Endothelial cell of umbilical vein (primary cell): ENCODE results near the gene ACSM2A. TPM values are rescaled to one million over a fixed set of nuclear protein-coding genes. Genes with fewer than 3 reads are reported as not detected.
"Not testable (repeated sequence)": the region's sequence is repeated elsewhere in the genome, so short reads cannot be mapped to it uniquely, and the experiment has no call there.

Experiments used
- BruUV-seq: library from RNA; stranded (reverse); fragments of 400-500 nt; replicated peaks from 2 replicates; lab custom pipeline; 2021; lab: Mats Ljungman, UMichigan
- CTCF ChIA-PET: fragments of 300-600, 350-600 bp; sonication (Branson Sonifier 250); formaldehyde crosslinking; loops from one replicate; lab custom pipeline; 2021; ENCODE audit warnings: antibody characterized with exemption, inconsistent platforms; lab: Charles Lee
- POLR2A ChIA-PET: fragments of 300-600, 350-600 bp; sonication (Branson Sonifier 250); formaldehyde crosslinking; loops from one replicate; lab custom pipeline; 2021; ENCODE audit warnings: antibody characterized with exemption, inconsistent platforms; lab: Charles Lee
- DNase-seq: peaks from one replicate; pipeline ENCODE4 v3.0.0-alpha.2; 2011; ENCODE audit warnings: low read depth, low spot score
- FAIRE-seq: peaks from 2 replicates; lab custom pipeline; 2011; peaks lifted over from hg19 to GRCh38; lab: Jason Lieb, UNC
- H2AFZ ChIP-seq: 2 replicates; pipeline ENCODE4 v1.6.0; 2012; ENCODE audit warnings: low read depth, low read length, control low read depth, inconsistent platforms
- H3K27ac ChIP-seq: 2 replicates; pipeline ENCODE4 v1.5.1; 2011; ENCODE audit warnings: low read depth, mild to moderate bottlenecking, control low read depth, low read length, moderate library complexity; ENCODE audit not compliant: insufficient read depth
- H3K27me3 ChIP-seq, 2 experiments: 2 replicates each; pipeline versions ENCODE4 v1.6.0 to v1.6.1; 2011; ENCODE audit warnings: low read length in 2 of 2, mixed read lengths in 1 of 2; ENCODE audit not compliant: control insufficient read depth in 2 of 2, insufficient read depth in 2 of 2
- H3K36me3 ChIP-seq, 2 experiments: 2 replicates in 1 of 2; 3 replicates in 1 of 2; pipeline ENCODE4 v1.5.1; 2011; ENCODE audit warnings: low read length in 2 of 2, mild to moderate bottlenecking in 1 of 2, moderate library complexity in 1 of 2; ENCODE audit not compliant: control insufficient read depth in 2 of 2, insufficient read depth in 2 of 2; ENCODE audit errors: extremely low read depth in 1 of 2
- H3K4me1 ChIP-seq: 3 replicates; pipeline ENCODE4 v1.5.1; 2011; ENCODE audit warnings: mild to moderate bottlenecking, low read length; ENCODE audit not compliant: control insufficient read depth, insufficient read depth; ENCODE audit errors: extremely low read depth
- H3K4me2 ChIP-seq: 2 replicates; pipeline ENCODE4 v1.6.1; 2011; ENCODE audit warnings: low read length, control low read depth, mixed read lengths; ENCODE audit not compliant: insufficient read depth
- H3K4me3 ChIP-seq, 3 experiments: fragments of 200-600 bp in 1 of 3; sonication (generic), shearing (Covaris generic) in 1 of 3; replicated peaks in 1 of 3; 2 replicates each; pipeline ENCODE4 v1.5.1; 2011 to 2016; ENCODE audit warnings: control low read depth in 3 of 3, low read length in 3 of 3, mild to moderate bottlenecking in 2 of 3, inconsistent platforms in 1 of 3, low read depth in 1 of 3, moderate library complexity in 1 of 3; ENCODE audit not compliant: insufficient read depth in 1 of 3
- H3K79me2 ChIP-seq: 2 replicates; pipeline ENCODE4 v1.6.0; 2012; ENCODE audit warnings: low read length, inconsistent platforms; ENCODE audit not compliant: control insufficient read depth, insufficient read depth
- H3K9ac ChIP-seq: replicated peaks from 2 replicates; pipeline ENCODE3; 2011; ENCODE audit warnings: low read length, control low read depth; ENCODE audit not compliant: insufficient read depth; ENCODE audit errors: extremely low read depth
- H3K9me1 ChIP-seq: replicated peaks from 3 replicates; pipeline ENCODE4 v1.6.0; 2011; ENCODE audit warnings: mild to moderate bottlenecking, low read length; ENCODE audit not compliant: control insufficient read depth, insufficient read depth; ENCODE audit errors: extremely low read depth
- H3K9me3 ChIP-seq: replicated peaks from 2 replicates; pipeline ENCODE4 v1.5.1; 2012; ENCODE audit warnings: low read length, inconsistent platforms; ENCODE audit not compliant: control insufficient read depth, insufficient read depth
- H4K20me1 ChIP-seq: replicated peaks from 2 replicates; pipeline ENCODE3; 2011; ENCODE audit warnings: mild to moderate bottlenecking, low read length; ENCODE audit not compliant: control insufficient read depth, insufficient read depth; ENCODE audit errors: extremely low read depth
- CTCF ChIP-seq, 2 donors: IDR thresholded peaks; 1 replicate in 1 of 2; 2 replicates in 1 of 2; pipeline ENCODE4 v1.5.1; 2011; ENCODE audit warnings: low read length in 2 of 2, mild to moderate bottlenecking in 2 of 2, moderate library complexity in 2 of 2, control low read depth in 1 of 2, inconsistent platforms in 1 of 2, low read depth in 1 of 2; ENCODE audit not compliant: insufficient read depth in 1 of 2; ENCODE audit errors: extremely low read depth in 1 of 2
- EZH2 ChIP-seq: IDR thresholded peaks from 2 replicates; pipeline ENCODE4 v1.6.1; 2012; ENCODE audit warnings: borderline replicate concordance, low read depth, mild to moderate bottlenecking, moderate library complexity, low read length, inconsistent platforms; ENCODE audit not compliant: severe bottlenecking
- FOS ChIP-seq: IDR thresholded peaks from 2 replicates; pipeline ENCODE4 v1.6.1; 2011; ENCODE audit warnings: mild to moderate bottlenecking, low read length, moderate library complexity, borderline replicate concordance; ENCODE audit not compliant: insufficient read depth
- GATA2 ChIP-seq: IDR thresholded peaks from 2 replicates; pipeline ENCODE4 v1.7.0; 2011; ENCODE audit warnings: low read depth, mild to moderate bottlenecking, moderate library complexity, mixed read lengths, low read length; ENCODE audit not compliant: insufficient read length, insufficient read depth
- JUN ChIP-seq: IDR thresholded peaks from 2 replicates; pipeline ENCODE4 v1.6.1; 2011; ENCODE audit warnings: borderline replicate concordance, low read depth; ENCODE audit not compliant: insufficient read length, insufficient read depth
- MAX ChIP-seq: IDR thresholded peaks from 2 replicates; pipeline ENCODE4 v1.6.1; 2011; ENCODE audit not compliant: insufficient read depth, insufficient read length
- MYC ChIP-seq: IDR thresholded peaks from one replicate; pipeline ENCODE4 v1.6.1; 2011; ENCODE audit warnings: mild to moderate bottlenecking, low read depth, low read length
- POLR2A ChIP-seq: IDR thresholded peaks from 2 replicates; pipeline ENCODE4 v1.6.1; 2012; ENCODE audit warnings: low read depth, mild to moderate bottlenecking, control low read depth, low read length
- POLR2AphosphoS5 ChIP-seq: IDR thresholded peaks from 2 replicates; pipeline ENCODE4 v1.6.1; 2012; ENCODE audit warnings: low read depth, mild to moderate bottlenecking, control low read depth, low read length, moderate library complexity; ENCODE audit not compliant: insufficient read depth
- dilution Hi-C: fragments of 300-500 bp; cut with MboI; formaldehyde crosslinking; loops from one replicate; pipeline ENCODE4 v1.15.0; 2019; ENCODE audit warnings: low sequenced_read_pairs; ENCODE audit not compliant: extremely low pct_ligation_motif_present
- intact Hi-C: fragments of 100-400 bp; cut with micrococcal nuclease; formaldehyde crosslinking; loops from one replicate; pipeline ENCODE4 v1.10.0; 2022
- polyA plus RNA-seq, 4 experiments: library from polyadenylated mRNA; depleted of rRNA in 3 of 4; stranded (reverse) in 3 of 4; unstranded in 1 of 4; fragments of >200 nt; gene quantifications; 2 replicates each; pipeline versions ENCODE4 v1.2.1 to v1.2.3, GENCODE V29; 2011 to 2012; ENCODE audit warnings: missing spikeins in 1 of 4
- total RNA-seq: library from RNA; stranded (reverse); gene quantifications from 2 replicates; pipeline ENCODE4 v1.2.3, GENCODE V29; 2021

Gene ACSM2A
- total and polyA plus RNA-seq, 2 donors (not counting 3 experiments of a cell fraction or from before 2014, with no cell fraction given) = 0.03 TPM; not detected in 1

- H3K79me2 ChIP-seq, H3K4me2 ChIP-seq, intact Hi-C loops, H3K27me3 ChIP-seq, H2AFZ ChIP-seq, H3K9me1 ChIP-seq, CTCF ChIA-PET, H3K27ac ChIP-seq, FAIRE-seq, H3K4me1 ChIP-seq, BruUV-seq, H3K36me3 ChIP-seq, H3K9me3 ChIP-seq, dilution Hi-C loops, DNase-seq, POLR2A ChIA-PET, H3K9ac ChIP-seq, H3K4me3 ChIP-seq, H4K20me1 ChIP-seq: not testable (repeated sequence)
Observed at GRCh38 chr16:20429499-20429898, 21.8 kb upstream of the ACSM2A start.

GRCh38 chr16:20430480-20430879 lies 20.8 kb upstream of the ACSM2A start:
- DNase-seq = not testable (repeated sequence)

GRCh38 chr16:20430948-20431347 lies 20.4 kb upstream of the ACSM2A start:
- Histone ChIP-seq H3K79me2 (no peaks in the 10 kb centered on the region), H3K36me3 (no peaks in the 10 kb centered on the region), H3K4me1 (no peaks in the 10 kb centered on the region), H3K9me1 (no peaks in the 10 kb centered on the region), H3K9ac (no peak overlapping the region), H3K4me2 (no peak overlapping the region), H3K27me3 (no peaks in the 10 kb centered on the region), H4K20me1 (no peaks in the 10 kb centered on the region), H2AFZ (no peak overlapping the region), H3K4me3 (no peak overlapping the region), H3K27ac (no peak overlapping the region), H3K9me3 (no peaks in the 10 kb centered on the region)
- TF ChIP-seq MAX = no peak
- TF ChIP-seq MYC = no peak
- TF ChIP-seq POLR2AphosphoS5 = no peak
- no peak for TF ChIP-seq POLR2A
- no peak for TF ChIP-seq EZH2
- no peak for TF ChIP-seq JUN
- no peak for TF ChIP-seq FOS
- no peak for TF ChIP-seq GATA2
- no peak for TF ChIP-seq CTCF (IDR thresholded peaks at IDR 0.05; ENCODE audit: extremely low read depth in 1 of 2, insufficient read depth in 1 of 2, low read depth in 1 of 2, low read length in 2 of 2)
- ChIA-PET POLR2A (no interaction called here), CTCF (no interaction called here)
- FAIRE-seq (no peak), DNase-seq (no peak)
- dilution Hi-C loops (no loop called here), intact Hi-C loops (no loop called here)
- no TSS peak for BruUV-seq

More at GRCh38 chr16:20430480-20430879, 20.8 kb upstream of the ACSM2A start:
- H3K4me1 ChIP-seq, CTCF ChIA-PET, POLR2A ChIA-PET, H4K20me1 ChIP-seq, H3K36me3 ChIP-seq, BruUV-seq, intact Hi-C loops, H3K4me3 ChIP-seq, H3K79me2 ChIP-seq, dilution Hi-C loops, H3K27ac ChIP-seq, H3K9ac ChIP-seq, H2AFZ ChIP-seq, H3K9me1 ChIP-seq, FAIRE-seq, H3K27me3 ChIP-seq, H3K9me3 ChIP-seq, H3K4me2 ChIP-seq: not testable (repeated sequence)
